Adrenal gland (tissue), 5 donors: ENCODE data around the gene PXDN.

Experiments
- POLR2A ChIP-seq, 2 donors: fragments of 450-650 bp; IDR thresholded peaks; one replicate each; pipeline ENCODE4 v1.6.1; 2017; ENCODE audit warnings: antibody characterized with exemption in 2 of 2, mild to moderate bottlenecking in 2 of 2, moderate library complexity in 1 of 2
- TF ChIP-seq, protein P1 (sequence below), 6 experiments: fragments of 450-650 bp in 4 of 6; fragments of 200-600 bp in 2 of 6; sonication (generic) in 1 of 6; IDR thresholded peaks; 1 replicate in 5 of 6; 2 replicates in 1 of 6; pipeline versions ENCODE4 v1.5.1 to v1.8.0; 2016 to 2021; ENCODE audit warnings: antibody characterized with exemption in 6 of 6, mild to moderate bottlenecking in 2 of 6, moderate library complexity in 1 of 6
- donor health status: DM: no; HTN: no; CAD: no.

DNA sequence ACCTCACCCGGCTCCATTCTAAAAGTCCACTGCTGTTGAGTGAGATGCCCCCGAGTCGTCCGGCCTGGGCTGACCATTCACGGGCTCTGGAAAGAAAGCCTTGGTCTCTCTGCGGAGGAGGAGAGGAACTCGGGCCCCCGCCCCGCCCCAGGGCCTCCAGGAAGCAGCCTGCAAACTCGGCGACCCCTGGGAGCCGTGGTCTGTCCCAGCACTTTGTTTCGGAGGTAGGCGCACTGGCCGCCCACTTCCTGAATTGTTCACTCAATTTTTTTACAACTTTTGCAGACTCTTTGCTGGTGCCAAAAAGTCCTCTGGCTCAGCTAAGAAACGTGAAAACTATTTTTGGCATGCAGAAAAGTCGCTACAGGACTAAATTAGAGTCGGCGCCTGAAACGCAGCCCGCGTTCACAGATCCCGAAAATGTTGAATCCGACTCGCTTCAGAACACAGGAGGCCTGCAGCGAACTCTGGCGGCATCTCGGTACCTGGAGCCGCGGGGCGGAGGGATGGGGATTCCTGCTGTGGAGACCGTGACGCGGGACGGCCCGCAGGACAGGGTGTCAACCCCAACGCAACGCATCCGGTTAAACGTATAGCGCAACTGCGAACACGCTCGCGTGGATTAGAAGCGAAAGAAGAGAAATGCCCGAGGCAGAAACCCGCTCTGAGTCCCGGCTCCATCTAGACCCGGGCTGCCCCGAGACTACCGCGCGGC, 1.5 kb downstream of the PXDN start:
- TF ChIP-seq POLR2A (IDR thresholded peaks at IDR 0.05) = no peak
- TF ChIP-seq, protein P1, sequence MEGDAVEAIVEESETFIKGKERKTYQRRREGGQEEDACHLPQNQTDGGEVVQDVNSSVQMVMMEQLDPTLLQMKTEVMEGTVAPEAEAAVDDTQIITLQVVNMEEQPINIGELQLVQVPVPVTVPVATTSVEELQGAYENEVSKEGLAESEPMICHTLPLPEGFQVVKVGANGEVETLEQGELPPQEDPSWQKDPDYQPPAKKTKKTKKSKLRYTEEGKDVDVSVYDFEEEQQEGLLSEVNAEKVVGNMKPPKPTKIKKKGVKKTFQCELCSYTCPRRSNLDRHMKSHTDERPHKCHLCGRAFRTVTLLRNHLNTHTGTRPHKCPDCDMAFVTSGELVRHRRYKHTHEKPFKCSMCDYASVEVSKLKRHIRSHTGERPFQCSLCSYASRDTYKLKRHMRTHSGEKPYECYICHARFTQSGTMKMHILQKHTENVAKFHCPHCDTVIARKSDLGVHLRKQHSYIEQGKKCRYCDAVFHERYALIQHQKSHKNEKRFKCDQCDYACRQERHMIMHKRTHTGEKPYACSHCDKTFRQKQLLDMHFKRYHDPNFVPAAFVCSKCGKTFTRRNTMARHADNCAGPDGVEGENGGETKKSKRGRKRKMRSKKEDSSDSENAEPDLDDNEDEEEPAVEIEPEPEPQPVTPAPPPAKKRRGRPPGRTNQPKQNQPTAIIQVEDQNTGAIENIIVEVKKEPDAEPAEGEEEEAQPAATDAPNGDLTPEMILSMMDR (IDR thresholded peaks at IDR 0.05) = peak in 2 of 6 experiments; percentile 17 to 18
